OCI-LY3 (cell line): ENCODE data around the gene IL37.

Experiments
- H2AFZ ChIP-seq: fragments of 200-600, 300-600 bp; shearing (Covaris generic); 2 replicates; pipeline ENCODE4 v1.6.0; 2014; ENCODE audit warnings: antibody characterized with exemption, low read depth, low read length
- H3K27ac ChIP-seq: fragments of 200-600, 300-600 bp; sonication (generic); 2 replicates; pipeline ENCODE4 v1.5.1; 2014; ENCODE audit warnings: mild to moderate bottlenecking, low read length, moderate library complexity, mixed read lengths
- H3K27me3 ChIP-seq: fragments of 200-600, 300-600 bp; sonication (generic); 2 replicates; pipeline ENCODE4 v1.6.1; 2014; ENCODE audit warnings: low read depth, low read length, mixed read lengths
- H3K36me3 ChIP-seq: fragments of 200-600, 300-600 bp; sonication (generic); replicated peaks from 2 replicates; pipeline ENCODE3; 2014; ENCODE audit warnings: low read depth, low read length, mixed read lengths
- H3K4me1 ChIP-seq: fragments of 300-600, 200-600 bp; sonication (generic); 2 replicates; pipeline ENCODE4 v1.6.1; 2014; ENCODE audit warnings: low read length, mixed read lengths
- H3K4me2 ChIP-seq: fragments of 200-600, 300-600 bp; sonication (generic); 2 replicates; pipeline ENCODE4 v1.6.1; 2014; ENCODE audit warnings: low read length, mixed read lengths
- H3K4me3 ChIP-seq: fragments of 300-600, 200-600 bp; sonication (generic); 2 replicates; pipeline ENCODE4 v1.5.1; 2014; ENCODE audit warnings: antibody characterized with exemption, mild to moderate bottlenecking, low read length, moderate library complexity
- H3K79me2 ChIP-seq: fragments of 300-600, 200-600 bp; shearing (Covaris generic); 2 replicates; pipeline ENCODE4 v1.6.1; 2014; ENCODE audit warnings: mild to moderate bottlenecking, low read length, mixed read lengths
- H3K9ac ChIP-seq: fragments of 300-600, 200-600 bp; shearing (Covaris generic); 2 replicates; pipeline ENCODE4 v1.6.0; 2014; ENCODE audit warnings: mild to moderate bottlenecking, low read length, moderate library complexity
- H3K9me3 ChIP-seq: fragments of 200-600, 300-600 bp; shearing (Covaris generic); 2 replicates; pipeline ENCODE4 v1.6.1; 2014; ENCODE audit warnings: low read length, mixed read lengths; ENCODE audit not compliant: insufficient read depth
- H4K20me1 ChIP-seq: fragments of 200-600, 300-600 bp; sonication (generic); 2 replicates; pipeline ENCODE4 v1.6.1; 2016; ENCODE audit warnings: low read length, mixed read lengths; ENCODE audit not compliant: insufficient read depth
- CTCF ChIP-seq: fragments of 200-600, 300-600 bp; sonication (generic); IDR thresholded peaks from 2 replicates; pipeline ENCODE4 v1.5.1; 2014; ENCODE audit warnings: antibody characterized with exemption, low read length, low read depth
- EZH2phosphoT487 ChIP-seq: fragments of 200-600 bp; shearing (Covaris generic); IDR thresholded peaks from 2 replicates; pipeline ENCODE4 v1.6.1; 2018; ENCODE audit warnings: antibody characterized with exemption, mixed run types, low read depth

The IL37 gene

GRCh38 chr2:112910865-112911264 lies at the start of gene IL37:
IL37 (plus strand) TSS chr2:112911165; CDS start chr2:112913013, 1,848 bp downstream.
- Histone ChIP-seq H3K79me2 (no peaks in the 10 kb centered on the region), H4K20me1 (no peaks in the 10 kb centered on the region), H3K4me3 (no peak within 1 kb of the TSS)

GRCh38 chr2:112864072-112864471 lies 46.9 kb upstream of the IL37 start:
- H3K4me1 ChIP-seq: no peaks in the 10 kb centered on the region
- no peaks in the 10 kb centered on the region for H3K27me3 ChIP-seq
- H3K4me2 ChIP-seq: no peak overlapping the region
- H3K4me3 ChIP-seq: no peak overlapping the region
- no peak overlapping the region for H3K9ac ChIP-seq
- no peaks in the 10 kb centered on the region for H4K20me1 ChIP-seq
- H2AFZ ChIP-seq: no peak overlapping the region
- no peak overlapping the region for H3K27ac ChIP-seq
- H3K79me2 ChIP-seq: no peaks in the 10 kb centered on the region
- H3K9me3 ChIP-seq: peaks cover 32% of the 10 kb centered on the region
- no peak for TF ChIP-seq EZH2phosphoT487
- no peak for TF ChIP-seq CTCF
- peaks cover 6% of the 10 kb centered on the region for H3K36me3 ChIP-seq

More at GRCh38 chr2:112910865-112911264, at the start of gene IL37:
- no peak within 1 kb of the TSS for H3K9ac ChIP-seq
- H3K36me3 ChIP-seq: no peaks in the 10 kb centered on the region
- H3K4me2 ChIP-seq: no peak within 1 kb of the TSS
- H3K27me3 ChIP-seq: no peaks in the 10 kb centered on the region
- TF ChIP-seq CTCF: no peak
- TF ChIP-seq EZH2phosphoT487: no peak
- H3K4me1 ChIP-seq: peaks cover 4% of the 10 kb centered on the region
- H3K27ac ChIP-seq: no peak within 1 kb of the TSS
- no peak within 1 kb of the TSS for H2AFZ ChIP-seq
- no peaks in the 10 kb centered on the region for H3K9me3 ChIP-seq

- TF ChIP-seq CTCF (no peak), EZH2phosphoT487 (no peak)
- Histone ChIP-seq H3K27ac (no peak overlapping the region), H4K20me1 (no peaks in the 10 kb centered on the region), H3K79me2 (no peaks in the 10 kb centered on the region), H3K4me3 (no peak overlapping the region), H3K27me3 (no peaks in the 10 kb centered on the region), H3K4me1 (no peaks in the 10 kb centered on the region), H3K9me3 (peaks cover 25% of the 10 kb centered on the region), H3K9ac (no peak overlapping the region), H3K4me2 (no peak overlapping the region), H2AFZ (no peak overlapping the region), H3K36me3 (peaks cover 6% of the 10 kb centered on the region)
Observed at GRCh38 chr2:112866128-112866835, 44.7 kb upstream of the IL37 start.

GRCh38 chr2:112867701-112868631 lies 43.0 kb upstream of the IL37 start:
- Histone ChIP-seq H3K27ac (no peak overlapping the region), H3K9me3 (peaks cover 20% of the 10 kb centered on the region)

More at GRCh38 chr2:112867701-112868631, 43.0 kb upstream of the IL37 start:
- Histone ChIP-seq H3K79me2 (no peaks in the 10 kb centered on the region), H4K20me1 (no peaks in the 10 kb centered on the region), H3K9ac (no peak overlapping the region), H3K27me3 (no peaks in the 10 kb centered on the region), H3K36me3 (peaks cover 6% of the 10 kb centered on the region), H3K4me2 (no peak overlapping the region), H3K4me1 (no peaks in the 10 kb centered on the region), H3K4me3 (no peak overlapping the region), H2AFZ (no peak overlapping the region)
- TF ChIP-seq CTCF: no peak
- TF ChIP-seq EZH2phosphoT487: no peak
